GM03348 (cell line): ENCODE results near the gene TNIP2.
"Not testable (repeated sequence)": the region's sequence is repeated elsewhere in the genome, so short reads cannot be mapped to it uniquely, and the experiment has no call there.

Source experiments
- DNase-seq: peaks from one replicate; pipeline ENCODE4 v3.0.0; 2012; ENCODE audit warnings: low spot score

The TNIP2 gene

GRCh38 chr4:2794486-2795299 lies 38.6 kb upstream of the TNIP2 start:
- DNase-seq = peak; percentile 85

- peak; percentile 77 for DNase-seq
These were observed 37.7 kb upstream of the TNIP2 start for GRCh38 chr4:2793586-2794485.

- peak; percentile 97 for DNase-seq
These were observed 36.8 kb upstream of the TNIP2 start, which contains the start of gene SH3BP2 for GRCh38 chr4:2792711-2793585. TSS of gene SH3BP2 (plus strand) at chr4:2793085. CDS start at chr4:2820618, 27,533 bp downstream.

GRCh38 chr4:2792396-2792710 lies 36.2 kb upstream of the TNIP2 start:
- no peak for DNase-seq

GRCh38 chr4:2791518-2792395 lies 35.6 kb upstream of the TNIP2 start:
- no peak for DNase-seq

GRCh38 chr4:2790583-2791517 lies 34.7 kb upstream of the TNIP2 start:
- DNase-seq = no peak

- DNase-seq = no peak
These were observed 33.9 kb upstream of the TNIP2 start for GRCh38 chr4:2789793-2790582.

- DNase-seq = no peak
These were observed 33.2 kb upstream of the TNIP2 start for GRCh38 chr4:2789351-2789750.

- peak; percentile 54 for DNase-seq
These were observed 32.5 kb upstream of the TNIP2 start for GRCh38 chr4:2788532-2789103.

- no peak for DNase-seq
These were observed 32.0 kb upstream of the TNIP2 start for GRCh38 chr4:2788101-2788500.

- DNase-seq = no peak
These were observed 31.3 kb upstream of the TNIP2 start for GRCh38 chr4:2787230-2788100.

GRCh38 chr4:2786794-2787229 lies 30.7 kb upstream of the TNIP2 start:
- no peak for DNase-seq

- no peak for DNase-seq
These were observed 30.1 kb upstream of the TNIP2 start for GRCh38 chr4:2786152-2786671.

GRCh38 chr4:2785613-2786012 lies 29.5 kb upstream of the TNIP2 start:
- no peak for DNase-seq

GRCh38 chr4:2783790-2784189 lies 27.7 kb upstream of the TNIP2 start:
- DNase-seq = no peak

- no peak for DNase-seq
These were observed 25.8 kb upstream of the TNIP2 start for GRCh38 chr4:2781911-2782310.

- DNase-seq = not testable (repeated sequence)
These were observed 24.5 kb upstream of the TNIP2 start for GRCh38 chr4:2780643-2781042.
